Naive B cell (primary cell): ENCODE measurements around the gene AMDHD1. TPM values are rescaled to one million over a fixed set of nuclear protein-coding genes. Genes with fewer than 3 reads are reported as not detected.

ENCODE experiments used
- ATAC-seq, 2 donors: fragments of 150-1000 bp; cut with Tn5 transposase; 2 replicates each; pipeline ENCODE4 v1.10.0; 2021; ENCODE audit warnings: low read depth in 2 of 2, mild to moderate bottlenecking in 2 of 2, moderate library complexity in 2 of 2
- DNase-seq: peaks from one replicate; pipeline ENCODE4 v3.0.0; 2022
- H3K27ac Mint-ChIP-seq, 6 donors: one replicate each; pipeline ENCODE4 v1.8.0; 2020 to 2022; ENCODE audit warnings: mild to moderate bottlenecking in 6 of 6, mixed read lengths in 6 of 6, moderate library complexity in 5 of 6, inconsistent platforms in 2 of 6
- H3K27me3 Mint-ChIP-seq, 3 donors: one replicate each; pipeline ENCODE4 v1.8.0; 2021 to 2022; ENCODE audit warnings: mixed read lengths in 3 of 3, mild to moderate bottlenecking in 1 of 3
- H3K36me3 Mint-ChIP-seq, 2 donors: one replicate each; pipeline ENCODE4 v1.8.0; 2020 to 2022; ENCODE audit warnings: mixed read lengths in 2 of 2, inconsistent platforms in 1 of 2, mild to moderate bottlenecking in 1 of 2
- H3K4me1 Mint-ChIP-seq, 3 donors: one replicate each; pipeline ENCODE4 v1.8.0; 2020 to 2022; ENCODE audit warnings: mixed read lengths in 3 of 3, inconsistent platforms in 1 of 3, mild to moderate bottlenecking in 1 of 3, moderate library complexity in 1 of 3
- H3K4me3 Mint-ChIP-seq, 8 donors: one replicate each; pipeline ENCODE4 v1.8.0; 2020 to 2022; ENCODE audit warnings: mild to moderate bottlenecking in 8 of 8, mixed read lengths in 8 of 8, moderate library complexity in 8 of 8, inconsistent platforms in 2 of 8
- H3K9me3 Mint-ChIP-seq, 7 donors: one replicate each; pipeline ENCODE4 v1.8.0; 2020 to 2022; ENCODE audit warnings: mixed read lengths in 7 of 7, mild to moderate bottlenecking in 5 of 7, inconsistent platforms in 2 of 7, moderate library complexity in 1 of 7
- polyA plus RNA-seq, 6 donors: library from polyadenylated mRNA; unstranded; fragments of 300-500 nt; fragmentation: Illumina TruSeq; gene quantifications; one replicate each; pipeline ENCODE4 v1.2.3, GENCODE V29; 2021; ENCODE audit warnings: low read depth in 6 of 6

Gene AMDHD1
- polyA plus RNA-seq, 6 donors from 2014 or later = 0.20 to 0.85 (median 0.39) TPM; not detected in 2

- H3K4me3 Mint-ChIP-seq = no peak overlapping the region
- no peak for ATAC-seq
- H3K27me3 Mint-ChIP-seq = no peaks in the 10 kb centered on the region
- H3K27ac Mint-ChIP-seq = peak overlapping the region in 1 of 6 donors; percentile 9
- H3K9me3 Mint-ChIP-seq = no peaks in the 10 kb centered on the region
- DNase-seq = no peak
- H3K36me3 Mint-ChIP-seq = peaks cover 0 to 17% of the 10 kb centered on the region in 2 donors
- H3K4me1 Mint-ChIP-seq = peaks cover 0 to 20% (median 12%) of the 10 kb centered on the region in 3 donors
These were observed 29.8 kb downstream of the AMDHD1 start for GRCh38 chr12:95972832-95973456.

DNA sequence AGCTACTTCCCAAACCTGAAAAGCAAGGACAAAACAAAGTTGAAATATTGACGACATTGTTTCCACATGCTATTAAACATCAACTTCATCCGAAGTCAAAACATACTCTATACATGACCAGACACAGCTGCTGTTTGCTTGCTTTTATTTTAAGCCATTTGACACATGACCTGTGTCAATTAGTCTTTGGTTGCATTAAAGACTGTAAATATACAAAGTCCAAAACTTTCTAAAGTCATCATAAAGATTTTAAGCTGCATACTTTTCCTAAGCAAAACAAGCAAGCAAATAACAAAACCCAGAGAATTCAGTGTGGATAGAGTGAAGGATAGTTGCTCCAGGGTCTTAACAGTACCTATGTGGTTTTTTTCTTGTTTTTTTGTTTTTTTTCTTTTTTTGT is 31.2 kb downstream of the AMDHD1 start:
- peaks cover 0 to 17% of the 10 kb centered on the region in 2 donors for H3K36me3 Mint-ChIP-seq
- ATAC-seq (no peak), DNase-seq (no peak)
- H3K9me3 Mint-ChIP-seq = no peaks in the 10 kb centered on the region
- no peaks in the 10 kb centered on the region for H3K27me3 Mint-ChIP-seq
- H3K4me3 Mint-ChIP-seq = peak overlapping the region in 1 of 8 donors; percentile 34
- H3K4me1 Mint-ChIP-seq = peaks cover 0 to 20% (median 12%) of the 10 kb centered on the region in 3 donors
- H3K27ac Mint-ChIP-seq = peak overlapping the region in 1 of 6 donors; percentile 86

DNA sequence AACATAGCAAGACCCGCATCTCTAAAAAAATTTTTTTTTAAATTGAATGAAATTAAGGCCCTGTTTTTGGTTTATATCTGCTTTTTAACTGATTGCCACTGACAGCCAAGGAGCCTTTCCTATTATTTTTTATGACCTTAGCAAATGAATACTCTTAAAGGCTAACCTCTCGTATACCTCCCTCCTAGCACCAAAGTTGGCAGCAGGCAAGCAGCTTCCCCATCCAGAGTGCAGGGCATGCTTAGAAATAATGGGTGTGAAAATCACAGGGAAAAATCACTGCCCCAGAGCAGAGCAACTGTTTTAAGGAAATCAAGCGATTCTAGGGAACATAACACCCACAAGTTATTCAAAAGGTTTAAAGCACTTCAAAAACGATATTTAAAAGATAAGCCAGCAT is 32.4 kb downstream of the AMDHD1 start:
- Mint-ChIP-seq H3K9me3 (no peaks in the 10 kb centered on the region), H3K27me3 (no peaks in the 10 kb centered on the region), H3K36me3 (peaks cover 0 to 17% of the 10 kb centered on the region in 2 donors), H3K27ac (peak overlapping the region in 1 of 6 donors; percentile 16), H3K4me1 (peaks cover 0 to 20% (median 12%) of the 10 kb centered on the region in 3 donors), H3K4me3 (no peak overlapping the region)
- DNase-seq (no peak), ATAC-seq (no peak)

GRCh38 chr12:95976416-95976832 is 33.3 kb downstream of the AMDHD1 start:
- Mint-ChIP-seq H3K36me3 (peaks cover 0 to 17% of the 10 kb centered on the region in 2 donors), H3K9me3 (no peaks in the 10 kb centered on the region), H3K4me1 (peaks cover 0 to 20% (median 12%) of the 10 kb centered on the region in 3 donors), H3K27me3 (no peaks in the 10 kb centered on the region), H3K27ac (no peak overlapping the region), H3K4me3 (peak overlapping the region in 1 of 8 donors; percentile 10)
- ATAC-seq (no peak), DNase-seq (no peak)

GRCh38 chr12:95977764-95978305 is 34.7 kb downstream of the AMDHD1 start:
- H3K9me3 Mint-ChIP-seq = no peaks in the 10 kb centered on the region
- no peaks in the 10 kb centered on the region for H3K27me3 Mint-ChIP-seq
- H3K36me3 Mint-ChIP-seq = peaks cover 0 to 17% of the 10 kb centered on the region in 2 donors
- H3K4me3 Mint-ChIP-seq = no peak overlapping the region
- peaks cover 0 to 20% (median 12%) of the 10 kb centered on the region in 3 donors for H3K4me1 Mint-ChIP-seq
- no peak overlapping the region for H3K27ac Mint-ChIP-seq
- ATAC-seq (no peak), DNase-seq (no peak)

- Mint-ChIP-seq H3K4me3 (no peak overlapping the region), H3K36me3 (peaks cover 0 to 13% of the 10 kb centered on the region in 2 donors), H3K27me3 (no peaks in the 10 kb centered on the region), H3K27ac (no peak overlapping the region), H3K4me1 (peaks cover 0 to 18% (median 10%) of the 10 kb centered on the region in 3 donors), H3K9me3 (no peaks in the 10 kb centered on the region)
- no peak for DNase-seq
- no peak for ATAC-seq
These were observed 35.2 kb downstream of the AMDHD1 start for GRCh38 chr12:95978351-95978750.

DNA sequence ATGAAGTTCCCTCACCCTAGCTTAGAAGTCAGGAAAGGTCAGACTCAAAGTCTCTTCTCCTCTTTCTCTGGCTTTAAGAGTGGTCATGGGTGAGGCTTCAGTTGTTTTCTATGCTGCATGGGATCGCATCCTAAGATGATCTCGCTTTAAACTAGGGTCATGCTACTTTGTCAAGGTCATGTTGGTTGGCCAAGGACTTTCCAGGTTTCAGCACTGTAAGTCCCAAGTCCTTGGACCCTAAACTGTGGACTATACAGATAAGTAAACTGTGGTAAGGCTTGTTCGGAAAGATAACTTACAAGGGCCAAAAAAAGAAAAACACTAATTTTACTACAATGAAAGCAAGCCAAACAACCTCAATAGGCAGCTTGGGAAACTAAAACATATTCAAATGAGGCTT is 35.6 kb downstream of the AMDHD1 start:
- ATAC-seq = no peak
- H3K27me3 Mint-ChIP-seq = no peaks in the 10 kb centered on the region
- no peak for DNase-seq
- no peak overlapping the region for H3K4me3 Mint-ChIP-seq
- H3K27ac Mint-ChIP-seq = no peak overlapping the region
- peaks cover 0 to 9% of the 10 kb centered on the region in 2 donors for H3K36me3 Mint-ChIP-seq
- H3K9me3 Mint-ChIP-seq = no peaks in the 10 kb centered on the region
- H3K4me1 Mint-ChIP-seq = peaks cover 0 to 15% (median 6%) of the 10 kb centered on the region in 3 donors

DNA sequence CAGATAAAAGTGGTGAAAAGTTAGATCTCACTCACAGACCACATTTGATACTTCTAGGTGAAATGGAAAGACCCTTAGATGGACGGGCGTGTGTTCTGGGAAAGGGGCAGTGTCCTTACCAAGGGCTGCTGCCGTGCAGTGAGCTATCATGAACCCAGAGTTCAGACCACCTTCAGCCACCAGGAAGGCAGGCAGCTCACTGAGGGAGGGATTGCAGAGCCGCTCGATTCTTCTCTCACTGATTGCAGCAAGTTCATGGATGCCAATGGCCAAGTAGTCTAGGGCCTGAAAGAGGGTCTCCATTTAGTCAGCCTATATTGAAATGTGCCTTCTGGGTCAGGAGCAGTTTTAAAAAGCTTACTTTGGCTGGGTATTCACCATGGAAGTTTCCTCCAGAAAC is 37.3 kb downstream of the AMDHD1 start:
- H3K27ac Mint-ChIP-seq = no peak overlapping the region
- no peaks in the 10 kb centered on the region for H3K9me3 Mint-ChIP-seq
- no peaks in the 10 kb centered on the region for H3K4me1 Mint-ChIP-seq
- H3K36me3 Mint-ChIP-seq = peaks cover 0 to 8% of the 10 kb centered on the region in 2 donors
- no peak overlapping the region for H3K4me3 Mint-ChIP-seq
- DNase-seq (no peak), ATAC-seq (no peak)
- H3K27me3 Mint-ChIP-seq = no peaks in the 10 kb centered on the region

DNA sequence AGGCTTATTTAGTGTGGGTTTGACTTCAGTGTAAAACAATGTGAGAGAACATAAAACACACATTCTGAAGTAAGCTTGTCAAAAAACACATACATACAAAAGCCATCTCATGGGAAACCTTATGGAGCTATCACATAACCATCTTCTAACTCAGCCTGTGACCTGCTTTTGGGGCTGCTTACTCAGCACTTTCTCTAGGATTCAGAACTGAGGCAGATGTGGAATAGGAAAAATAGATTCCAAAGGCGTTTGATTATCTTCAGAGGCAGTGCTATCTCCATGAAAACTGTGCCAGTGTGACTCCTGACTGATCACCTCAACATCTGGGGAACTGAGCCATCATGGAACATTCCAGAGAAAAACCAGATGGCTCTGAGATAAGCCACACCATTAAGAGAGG is 39.5 kb downstream of the AMDHD1 start:
- DNase-seq = no peak
- no peaks in the 10 kb centered on the region for H3K36me3 Mint-ChIP-seq
- peak overlapping the region in 1 of 6 donors; percentile 35 for H3K27ac Mint-ChIP-seq
- H3K4me1 Mint-ChIP-seq = no peaks in the 10 kb centered on the region
- H3K9me3 Mint-ChIP-seq = no peaks in the 10 kb centered on the region
- ATAC-seq = no peak
- no peak overlapping the region for H3K4me3 Mint-ChIP-seq
- H3K27me3 Mint-ChIP-seq = no peaks in the 10 kb centered on the region

DNA sequence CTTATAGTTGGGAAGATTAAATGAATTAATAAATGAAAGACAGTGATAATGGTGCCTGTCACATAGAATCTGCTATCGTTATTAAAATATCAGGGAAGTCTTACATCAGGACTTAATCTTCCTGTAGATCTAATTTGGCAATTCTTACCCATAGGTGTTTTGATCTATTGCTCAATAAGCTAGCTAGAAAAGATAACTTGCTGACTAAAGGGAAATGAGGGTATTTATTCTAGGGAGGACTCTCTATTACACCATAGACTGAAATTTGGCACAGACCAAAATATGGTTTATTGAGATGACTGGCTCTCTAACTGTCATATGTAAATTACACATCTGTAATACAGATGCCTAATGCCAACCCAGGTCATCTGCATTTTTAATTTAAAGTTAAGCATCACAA is 41.6 kb downstream of the AMDHD1 start:
- DNase-seq = no peak
- peaks cover 0 to 7% (median 0%) of the 10 kb centered on the region in 3 donors for H3K4me1 Mint-ChIP-seq
- no peak overlapping the region for H3K27ac Mint-ChIP-seq
- H3K27me3 Mint-ChIP-seq = no peaks in the 10 kb centered on the region
- peaks cover 5 to 8% of the 10 kb centered on the region in 2 donors for H3K36me3 Mint-ChIP-seq
- ATAC-seq = no peak
- H3K9me3 Mint-ChIP-seq = no peaks in the 10 kb centered on the region
- H3K4me3 Mint-ChIP-seq = no peak overlapping the region

- Mint-ChIP-seq H3K4me3 (no peak overlapping the region), H3K9me3 (no peaks in the 10 kb centered on the region), H3K27ac (peak overlapping the region in 1 of 6 donors; percentile 12), H3K27me3 (no peaks in the 10 kb centered on the region), H3K4me1 (peaks cover 0 to 7% (median 0%) of the 10 kb centered on the region in 3 donors), H3K36me3 (peaks cover 5 to 8% of the 10 kb centered on the region in 2 donors)
- ATAC-seq (no peak), DNase-seq (no peak)
These were observed 43.8 kb downstream of the AMDHD1 start for GRCh38 chr12:95986635-95987570.

DNA sequence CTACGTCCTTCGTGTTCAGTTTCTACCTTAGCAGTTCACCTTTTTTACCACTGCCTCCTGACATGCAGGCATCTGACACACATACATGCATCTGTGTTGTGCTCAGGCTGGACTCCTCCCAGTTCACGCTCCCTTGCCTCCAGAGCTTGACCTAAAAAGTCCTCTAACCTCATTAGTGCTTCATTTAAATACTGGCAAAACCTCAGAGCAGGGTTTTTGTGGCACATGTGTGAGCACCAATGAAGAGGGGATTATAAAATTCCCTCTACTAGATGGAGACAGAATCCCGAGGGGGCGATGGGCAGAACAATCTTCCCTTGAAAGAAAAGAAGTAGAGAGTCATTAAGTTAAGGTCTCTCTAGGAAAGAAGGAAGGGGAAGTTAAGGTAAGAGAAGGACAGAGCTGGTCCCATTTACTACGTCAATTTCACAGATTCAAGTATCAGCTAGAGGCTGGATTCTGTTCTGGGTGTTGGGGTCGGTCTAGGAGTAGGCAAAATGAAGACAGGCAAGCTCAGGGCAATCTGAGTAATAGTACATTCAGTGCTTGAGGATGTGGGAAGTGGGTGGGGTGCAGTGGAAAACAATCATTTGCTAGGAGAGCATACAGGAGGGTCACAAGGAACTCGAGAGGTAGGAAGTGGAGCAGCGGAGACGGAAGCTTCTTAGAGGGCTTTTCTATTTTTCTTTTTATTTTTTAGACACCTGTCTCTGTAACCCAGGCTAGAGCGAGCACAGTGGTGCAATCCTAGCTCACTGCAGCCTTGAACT is 45.6 kb downstream of the AMDHD1 start:
- Mint-ChIP-seq H3K27ac (no peak overlapping the region), H3K36me3 (peaks cover 5 to 17% of the 10 kb centered on the region in 2 donors), H3K9me3 (no peaks in the 10 kb centered on the region), H3K4me3 (no peak overlapping the region), H3K27me3 (no peaks in the 10 kb centered on the region), H3K4me1 (peaks cover 0 to 7% (median 0%) of the 10 kb centered on the region in 3 donors)
- DNase-seq = no peak
- no peak for ATAC-seq
